Cardiac muscle cell (in vitro differentiated cells and primary cell): Measurements from ENCODE around the gene HOXB7. TPM values are rescaled to one million over a fixed set of nuclear protein-coding genes. Genes with fewer than 3 reads are reported as not detected.

ENCODE experiments used
- DNase-seq, 2 donors: peaks; one replicate each; pipeline versions ENCODE4 v3.0.0 to v3.0.0-alpha.2; 2010 to 2017; ENCODE audit warnings: low read depth in 1 of 2, low spot score in 1 of 2
- H3K27ac ChIP-seq: fragments of 200-600 bp; sonication (generic); 2 replicates; pipeline ENCODE4 v1.5.1; 2016
- H3K27me3 ChIP-seq: fragments of 200-600 bp; sonication (generic); 2 replicates; pipeline ENCODE4 v1.6.0; 2016; ENCODE audit warnings: control low read depth
- H3K36me3 ChIP-seq: fragments of 200-600 bp; sonication (generic); 2 replicates; pipeline ENCODE4 v1.5.1; 2016; ENCODE audit warnings: control low read depth
- H3K4me1 ChIP-seq: fragments of 200-600 bp; sonication (generic); 2 replicates; pipeline ENCODE4 v1.8.1; 2017; ENCODE audit warnings: low read depth, mild to moderate bottlenecking, mixed run types
- H3K4me3 ChIP-seq: fragments of 200-600 bp; sonication (generic); 2 replicates; pipeline ENCODE4 v1.5.1; 2016; ENCODE audit warnings: mild to moderate bottlenecking
- H3K9me3 ChIP-seq: fragments of 200-600 bp; sonication (generic); 2 replicates; pipeline ENCODE4 v1.5.1; 2017; ENCODE audit warnings: low read depth, mild to moderate bottlenecking, control low read depth
- polyA plus RNA-seq: library from polyadenylated mRNA; unstranded; fragments of >200 nt; fragmentation: Nextera tagmentation; extraction: Ambion mirVana; gene quantifications from 2 replicates; pipeline ENCODE4 v1.2.1, GENCODE V29; 2016
- total RNA-seq: library from RNA; depleted of rRNA; stranded (reverse); fragments of >200 nt; gene quantifications from 2 replicates; pipeline ENCODE4 v1.2.3, GENCODE V29; 2016
- TF ChIP-seq, protein P1 (sequence below): IDR thresholded peaks from 2 replicates; pipeline ENCODE4 v1.5.1; 2012; ENCODE audit warnings: low read depth, mild to moderate bottlenecking, low read length

HOXB7 gene
- total and polyA plus RNA-seq, 2 experiments from 2014 or later = not detected

DNA sequence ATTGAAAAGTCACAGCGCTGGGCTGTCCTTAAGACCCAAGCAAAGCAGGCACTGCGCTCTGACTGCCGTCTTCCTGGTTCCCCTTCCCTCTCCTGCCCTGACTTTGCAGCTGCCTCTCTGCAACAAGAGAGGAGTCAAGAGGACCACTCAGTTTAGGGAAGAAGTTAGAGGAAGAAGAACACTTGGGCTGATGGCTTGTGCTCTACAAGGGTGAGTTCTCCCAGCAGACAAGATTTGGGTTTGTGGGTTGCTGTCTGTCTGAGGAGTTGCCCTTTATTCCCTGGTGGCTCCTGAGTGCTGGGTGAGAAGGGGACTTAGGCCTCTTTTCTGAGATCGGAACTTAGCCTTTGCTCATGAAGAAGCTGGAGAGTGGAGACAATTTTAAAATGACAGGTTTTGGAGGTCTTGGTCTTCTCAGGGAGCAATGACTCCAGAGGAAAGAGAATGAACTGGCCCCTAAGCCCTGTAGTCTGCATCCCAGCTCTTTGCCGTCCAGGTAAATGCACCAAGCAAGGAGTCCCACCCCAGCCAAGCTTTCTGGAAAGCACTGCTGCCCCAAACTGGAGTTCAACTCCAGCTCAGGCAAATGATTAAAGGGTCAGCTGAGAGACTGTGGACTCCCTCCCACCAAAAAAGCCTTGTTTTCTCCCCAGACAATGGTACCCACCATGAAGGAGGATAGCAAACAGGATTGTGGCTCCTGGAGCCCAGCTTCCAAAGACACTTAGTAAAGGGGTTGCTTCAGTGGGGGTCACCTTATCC lies 18.0 kb upstream of the HOXB7 start:
- no peak for DNase-seq
- Histone ChIP-seq H3K4me3 (no peak overlapping the region), H3K27me3 (peaks cover 100% of the 10 kb centered on the region), H3K36me3 (no peaks in the 10 kb centered on the region), H3K27ac (no peak overlapping the region), H3K9me3 (no peaks in the 10 kb centered on the region), H3K4me1 (peaks cover 6% of the 10 kb centered on the region)
- TF ChIP-seq, protein P1, sequence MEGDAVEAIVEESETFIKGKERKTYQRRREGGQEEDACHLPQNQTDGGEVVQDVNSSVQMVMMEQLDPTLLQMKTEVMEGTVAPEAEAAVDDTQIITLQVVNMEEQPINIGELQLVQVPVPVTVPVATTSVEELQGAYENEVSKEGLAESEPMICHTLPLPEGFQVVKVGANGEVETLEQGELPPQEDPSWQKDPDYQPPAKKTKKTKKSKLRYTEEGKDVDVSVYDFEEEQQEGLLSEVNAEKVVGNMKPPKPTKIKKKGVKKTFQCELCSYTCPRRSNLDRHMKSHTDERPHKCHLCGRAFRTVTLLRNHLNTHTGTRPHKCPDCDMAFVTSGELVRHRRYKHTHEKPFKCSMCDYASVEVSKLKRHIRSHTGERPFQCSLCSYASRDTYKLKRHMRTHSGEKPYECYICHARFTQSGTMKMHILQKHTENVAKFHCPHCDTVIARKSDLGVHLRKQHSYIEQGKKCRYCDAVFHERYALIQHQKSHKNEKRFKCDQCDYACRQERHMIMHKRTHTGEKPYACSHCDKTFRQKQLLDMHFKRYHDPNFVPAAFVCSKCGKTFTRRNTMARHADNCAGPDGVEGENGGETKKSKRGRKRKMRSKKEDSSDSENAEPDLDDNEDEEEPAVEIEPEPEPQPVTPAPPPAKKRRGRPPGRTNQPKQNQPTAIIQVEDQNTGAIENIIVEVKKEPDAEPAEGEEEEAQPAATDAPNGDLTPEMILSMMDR = no peak

DNA sequence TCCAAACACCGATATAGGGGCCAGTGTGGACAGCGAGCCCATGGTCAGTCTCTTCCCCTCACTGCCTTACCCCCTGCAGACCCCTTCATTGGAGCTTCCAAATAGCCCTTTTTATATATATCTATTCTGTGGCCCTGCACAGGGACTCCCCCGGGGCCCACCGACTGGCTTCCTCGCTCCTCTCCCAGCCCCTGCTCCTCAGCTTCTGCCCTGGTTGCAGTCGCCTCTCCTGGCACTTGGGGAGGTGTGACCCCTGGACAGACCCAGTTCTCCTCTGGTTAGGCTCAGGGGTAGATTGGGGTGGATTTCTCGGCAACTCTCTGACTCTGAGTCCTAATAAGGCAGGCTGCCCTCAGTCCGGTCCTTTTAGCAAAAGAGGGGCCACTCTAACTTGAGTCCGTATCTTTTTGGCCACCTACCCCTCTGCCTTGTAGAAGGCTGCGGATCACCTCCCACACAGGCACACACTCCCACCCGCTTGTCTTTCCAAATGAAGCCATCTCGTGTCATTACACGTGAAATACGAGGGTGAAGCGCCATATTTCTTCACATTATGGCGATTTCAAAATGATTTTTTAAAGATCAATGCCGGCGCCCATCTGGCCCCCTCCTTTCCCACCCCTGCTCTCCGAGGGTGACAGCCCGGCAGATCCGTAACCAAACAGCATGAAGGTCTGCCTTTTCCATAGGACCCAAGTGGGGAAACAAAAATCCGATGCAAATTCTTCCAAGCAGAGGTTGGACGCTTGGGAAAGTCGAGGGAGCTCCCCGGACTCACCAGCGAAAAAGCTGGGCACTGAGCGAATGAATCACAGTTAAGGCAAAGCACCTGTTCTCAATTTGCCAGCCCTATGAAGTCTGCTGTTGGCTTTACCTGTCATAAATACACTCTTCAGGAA lies 17.1 kb upstream of the HOXB7 start:
- H3K27ac ChIP-seq = no peak overlapping the region

GRCh38 chr17:48627118-48627597 lies 16.3 kb upstream of the HOXB7 start:
- H3K4me3 ChIP-seq = no peak overlapping the region
- no peaks in the 10 kb centered on the region for H3K36me3 ChIP-seq
- DNase-seq = no peak

More for the DNA sequence above, 17.1 kb upstream of the HOXB7 start:
- Histone ChIP-seq H3K9me3 (no peaks in the 10 kb centered on the region), H3K27me3 (peaks cover 100% of the 10 kb centered on the region), H3K4me3 (no peak overlapping the region), H3K36me3 (no peaks in the 10 kb centered on the region), H3K4me1 (peaks cover 6% of the 10 kb centered on the region)
- no peak for DNase-seq
- TF ChIP-seq, protein P1 = no peak

GRCh38 chr17:48626245-48627117 lies 15.7 kb upstream of the HOXB7 start, which contains the start of gene HOXB9:
Gene HOXB9 (minus strand): TSS chr17:48626358. CDS start chr17:48626269, 89 bp downstream.
- Histone ChIP-seq H3K4me1 (peaks cover 6% of the 10 kb centered on the region), H3K36me3 (no peaks in the 10 kb centered on the region), H3K27ac (no peak within 1 kb of the TSS), H3K9me3 (no peaks in the 10 kb centered on the region), H3K27me3 (peaks cover 100% of the 10 kb centered on the region), H3K4me3 (peak within 1 kb of the TSS; percentile 9)
- TF ChIP-seq, protein P1 = no peak
- peak in 1 of 2 donors; percentile 29 for DNase-seq

More at GRCh38 chr17:48627118-48627597, 16.3 kb upstream of the HOXB7 start:
- Histone ChIP-seq H3K27me3 (peaks cover 100% of the 10 kb centered on the region), H3K27ac (no peak overlapping the region), H3K9me3 (no peaks in the 10 kb centered on the region), H3K4me1 (peaks cover 6% of the 10 kb centered on the region)
- TF ChIP-seq, protein P1 = no peak
